SK-N-SH (cell line): ENCODE results near the gene KRT9. TPM values are rescaled to one million over a fixed set of nuclear protein-coding genes. Genes with fewer than 3 reads are reported as not detected.

Source experiments
- CTCF ChIP-seq: fragments of 200-600 bp; sonication (generic); IDR thresholded peaks from 2 replicates; pipeline ENCODE4 v1.6.1; 2017; ENCODE audit warnings: antibody characterized with exemption, mild to moderate bottlenecking, moderate library complexity
- EP300 ChIP-seq, 2 experiments: IDR thresholded peaks; 2 replicates each; pipeline versions ENCODE4 v1.4.0 to v1.6.1; 2012; ENCODE audit warnings: borderline replicate concordance in 1 of 2, low read depth in 1 of 2, low read length in 1 of 2
- EZH2phosphoT487 ChIP-seq: fragments of 200-600 bp; sonication (generic); IDR thresholded peaks from 2 replicates; pipeline ENCODE4 v1.6.1; 2017; ENCODE audit warnings: low read depth, mixed run types, mild to moderate bottlenecking, antibody characterized with exemption, moderate library complexity, borderline replicate concordance
- FOSL2 ChIP-seq: IDR thresholded peaks from 2 replicates; pipeline ENCODE4 v1.4.0; 2012; ENCODE audit warnings: low read depth, mild to moderate bottlenecking, moderate library complexity, borderline replicate concordance
- FOXJ3 ChIP-seq: sonication (generic); formaldehyde crosslinking; IDR thresholded peaks from 2 replicates; pipeline ENCODE4 v1.5.1; 2020; ENCODE audit warnings: mild to moderate bottlenecking, missing genetic modification reagents
- FOXM1 ChIP-seq: IDR thresholded peaks from 2 replicates; pipeline ENCODE4 v1.4.0; 2012; ENCODE audit warnings: low read depth, mild to moderate bottlenecking
- GABPA ChIP-seq: IDR thresholded peaks from 2 replicates; pipeline ENCODE4 v1.4.0; 2012; ENCODE audit warnings: low read depth, mild to moderate bottlenecking
- GATA2 ChIP-seq: sonication (generic); formaldehyde crosslinking; IDR thresholded peaks from 2 replicates; pipeline ENCODE4 v1.5.0; 2020; ENCODE audit warnings: mild to moderate bottlenecking, missing genetic modification reagents
- JUND ChIP-seq: IDR thresholded peaks from 2 replicates; pipeline ENCODE4 v1.4.0; 2012
- MAX ChIP-seq: IDR thresholded peaks from 2 replicates; pipeline ENCODE4 v1.4.0; 2012; ENCODE audit warnings: low read depth
- MXI1 ChIP-seq: IDR thresholded peaks from 2 replicates; pipeline ENCODE4 v1.6.1; 2012; ENCODE audit warnings: mild to moderate bottlenecking, low read depth, low read length, improper control_type of control experiment
- NFIC ChIP-seq: IDR thresholded peaks from 2 replicates; pipeline ENCODE4 v1.4.0; 2012; ENCODE audit warnings: borderline replicate concordance
- NRF1 ChIP-seq: IDR thresholded peaks from 2 replicates; pipeline ENCODE4 v1.6.1; 2012; ENCODE audit warnings: low read depth, mild to moderate bottlenecking, low read length
- POLR2AphosphoS5 ChIP-seq: IDR thresholded peaks from 2 replicates; pipeline ENCODE4 v1.6.1; 2012; ENCODE audit warnings: low read depth, low read length
- RAD21 ChIP-seq: IDR thresholded peaks from 2 replicates; pipeline ENCODE4 v1.6.1; 2012; ENCODE audit warnings: mild to moderate bottlenecking, low read length
- RCOR1 ChIP-seq: fragments of 150-350 bp; IDR thresholded peaks from 2 replicates; pipeline ENCODE4 v1.6.1; 2017; ENCODE audit warnings: antibody characterized with exemption, low read length
- RFX5 ChIP-seq: IDR thresholded peaks from 2 replicates; pipeline ENCODE4 v1.6.1; 2012; ENCODE audit warnings: mild to moderate bottlenecking, improper control_type of control experiment, low read length
- RXRA ChIP-seq: IDR thresholded peaks from 2 replicates; pipeline ENCODE4 v1.4.0; 2012; ENCODE audit warnings: low read depth, mild to moderate bottlenecking, borderline replicate concordance
- TAF1 ChIP-seq: IDR thresholded peaks from 2 replicates; pipeline ENCODE4 v1.6.1; 2012; ENCODE audit warnings: low read depth, mild to moderate bottlenecking, low read length, moderate library complexity, borderline replicate concordance
- TCF12 ChIP-seq: IDR thresholded peaks from 2 replicates; pipeline ENCODE4 v1.4.0; 2012
- TEAD4 ChIP-seq: IDR thresholded peaks from 2 replicates; pipeline ENCODE4 v1.4.0; 2012; ENCODE audit warnings: mild to moderate bottlenecking, borderline replicate concordance; ENCODE audit not compliant: insufficient read depth
- YY1 ChIP-seq: IDR thresholded peaks from 2 replicates; pipeline ENCODE4 v1.4.0; 2012; ENCODE audit warnings: low read depth, mild to moderate bottlenecking
- polyA plus RNA-seq, 3 experiments: library from polyadenylated mRNA; depleted of rRNA; stranded (reverse); fragments of >200 nt; gene quantifications; 2 replicates each; pipeline ENCODE4 v1.2.3, GENCODE V29; 2012
- TF ChIP-seq, protein P1 (sequence below): fragments of 150-350 bp; IDR thresholded peaks from 2 replicates; pipeline ENCODE4 v1.6.1; 2017; ENCODE audit warnings: antibody characterized with exemption, low read length, low read depth, borderline replicate concordance
- TF ChIP-seq, protein P2 (sequence below): IDR thresholded peaks from 2 replicates; pipeline ENCODE4 v1.6.1; 2012; ENCODE audit warnings: mild to moderate bottlenecking, low read depth, low read length, moderate library complexity
- TF ChIP-seq, protein P3 (sequence below): IDR thresholded peaks from 2 replicates; pipeline ENCODE4; 2012
- TF ChIP-seq, protein P4 (sequence below): fragments of 150-350 bp; IDR thresholded peaks from 2 replicates; pipeline ENCODE4 v1.6.1; 2016; ENCODE audit warnings: mild to moderate bottlenecking, low read depth, low read length

The KRT9 gene
- polyA plus RNA-seq, 1 of the 3 experiments (the other 2 are of a cell fraction) = not detected

- TF ChIP-seq CTCF (no peak), NFIC (peak; percentile 84), RFX5 (no peak), POLR2AphosphoS5 (no peak), EZH2phosphoT487 (no peak), MXI1 (peak; percentile 54; the same call in 1 of the 2 replicates), NRF1 (no peak), TEAD4 (no peak), YY1 (no peak), RXRA (no peak; the same call in 1 of the 2 replicates), GATA2 (CRISPR knock-in tag) (peak; percentile 99), TAF1 (no peak), MAX (peak; percentile 69; the same call in 1 of the 2 replicates), FOXJ3 (peak; percentile 86), RAD21 (peak; percentile 52), EP300 (IDR thresholded peaks at IDR 0.05; ENCODE audit: borderline replicate concordance in 1 of 2, low read depth in 1 of 2, low read length in 1 of 2) (peak; percentile 35 to 62; a peak in 3 of 4 replicates), JUND (0 out of 2 replicates have a peak, but pooled peaks have one; percentile 12), TCF12 (peak; percentile 73), RCOR1 (peak; percentile 48; the same call in 1 of the 2 replicates), GABPA (no peak), FOSL2 (peak; percentile 50; the same call in 1 of the 2 replicates), FOXM1 (no peak)
- TF ChIP-seq, protein P1, sequence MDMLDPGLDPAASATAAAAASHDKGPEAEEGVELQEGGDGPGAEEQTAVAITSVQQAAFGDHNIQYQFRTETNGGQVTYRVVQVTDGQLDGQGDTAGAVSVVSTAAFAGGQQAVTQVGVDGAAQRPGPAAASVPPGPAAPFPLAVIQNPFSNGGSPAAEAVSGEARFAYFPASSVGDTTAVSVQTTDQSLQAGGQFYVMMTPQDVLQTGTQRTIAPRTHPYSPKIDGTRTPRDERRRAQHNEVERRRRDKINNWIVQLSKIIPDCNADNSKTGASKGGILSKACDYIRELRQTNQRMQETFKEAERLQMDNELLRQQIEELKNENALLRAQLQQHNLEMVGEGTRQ = no peak
- TF ChIP-seq, protein P2, sequence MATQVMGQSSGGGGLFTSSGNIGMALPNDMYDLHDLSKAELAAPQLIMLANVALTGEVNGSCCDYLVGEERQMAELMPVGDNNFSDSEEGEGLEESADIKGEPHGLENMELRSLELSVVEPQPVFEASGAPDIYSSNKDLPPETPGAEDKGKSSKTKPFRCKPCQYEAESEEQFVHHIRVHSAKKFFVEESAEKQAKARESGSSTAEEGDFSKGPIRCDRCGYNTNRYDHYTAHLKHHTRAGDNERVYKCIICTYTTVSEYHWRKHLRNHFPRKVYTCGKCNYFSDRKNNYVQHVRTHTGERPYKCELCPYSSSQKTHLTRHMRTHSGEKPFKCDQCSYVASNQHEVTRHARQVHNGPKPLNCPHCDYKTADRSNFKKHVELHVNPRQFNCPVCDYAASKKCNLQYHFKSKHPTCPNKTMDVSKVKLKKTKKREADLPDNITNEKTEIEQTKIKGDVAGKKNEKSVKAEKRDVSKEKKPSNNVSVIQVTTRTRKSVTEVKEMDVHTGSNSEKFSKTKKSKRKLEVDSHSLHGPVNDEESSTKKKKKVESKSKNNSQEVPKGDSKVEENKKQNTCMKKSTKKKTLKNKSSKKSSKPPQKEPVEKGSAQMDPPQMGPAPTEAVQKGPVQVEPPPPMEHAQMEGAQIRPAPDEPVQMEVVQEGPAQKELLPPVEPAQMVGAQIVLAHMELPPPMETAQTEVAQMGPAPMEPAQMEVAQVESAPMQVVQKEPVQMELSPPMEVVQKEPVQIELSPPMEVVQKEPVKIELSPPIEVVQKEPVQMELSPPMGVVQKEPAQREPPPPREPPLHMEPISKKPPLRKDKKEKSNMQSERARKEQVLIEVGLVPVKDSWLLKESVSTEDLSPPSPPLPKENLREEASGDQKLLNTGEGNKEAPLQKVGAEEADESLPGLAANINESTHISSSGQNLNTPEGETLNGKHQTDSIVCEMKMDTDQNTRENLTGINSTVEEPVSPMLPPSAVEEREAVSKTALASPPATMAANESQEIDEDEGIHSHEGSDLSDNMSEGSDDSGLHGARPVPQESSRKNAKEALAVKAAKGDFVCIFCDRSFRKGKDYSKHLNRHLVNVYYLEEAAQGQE = no peak
- TF ChIP-seq, protein P3, sequence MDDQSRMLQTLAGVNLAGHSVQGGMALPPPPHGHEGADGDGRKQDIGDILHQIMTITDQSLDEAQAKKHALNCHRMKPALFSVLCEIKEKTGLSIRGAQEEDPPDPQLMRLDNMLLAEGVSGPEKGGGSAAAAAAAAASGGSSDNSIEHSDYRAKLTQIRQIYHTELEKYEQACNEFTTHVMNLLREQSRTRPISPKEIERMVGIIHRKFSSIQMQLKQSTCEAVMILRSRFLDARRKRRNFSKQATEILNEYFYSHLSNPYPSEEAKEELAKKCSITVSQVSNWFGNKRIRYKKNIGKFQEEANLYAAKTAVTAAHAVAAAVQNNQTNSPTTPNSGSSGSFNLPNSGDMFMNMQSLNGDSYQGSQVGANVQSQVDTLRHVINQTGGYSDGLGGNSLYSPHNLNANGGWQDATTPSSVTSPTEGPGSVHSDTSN = peak; percentile 67
- TF ChIP-seq, protein P4, sequence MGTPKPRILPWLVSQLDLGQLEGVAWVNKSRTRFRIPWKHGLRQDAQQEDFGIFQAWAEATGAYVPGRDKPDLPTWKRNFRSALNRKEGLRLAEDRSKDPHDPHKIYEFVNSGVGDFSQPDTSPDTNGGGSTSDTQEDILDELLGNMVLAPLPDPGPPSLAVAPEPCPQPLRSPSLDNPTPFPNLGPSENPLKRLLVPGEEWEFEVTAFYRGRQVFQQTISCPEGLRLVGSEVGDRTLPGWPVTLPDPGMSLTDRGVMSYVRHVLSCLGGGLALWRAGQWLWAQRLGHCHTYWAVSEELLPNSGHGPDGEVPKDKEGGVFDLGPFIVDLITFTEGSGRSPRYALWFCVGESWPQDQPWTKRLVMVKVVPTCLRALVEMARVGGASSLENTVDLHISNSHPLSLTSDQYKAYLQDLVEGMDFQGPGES = no peak
These were observed 48.1 kb downstream of the KRT9 start (continued) for GRCh38 chr17:41523787-41524186.
